Measurements from ENCODE around the gene BDKRB2.

- TF ChIP-seq REST (IDR thresholded peaks at IDR 0.05; ENCODE audit: insufficient read depth in 1 of 2, low read depth in 2 of 2, low read length in 2 of 2) (no peak), POLR2AphosphoS5 (IDR thresholded peaks at IDR 0.05; ENCODE audit: low read depth, low read length) (no peak), TAF1 (IDR thresholded peaks at IDR 0.05; ENCODE audit: borderline replicate concordance, insufficient read depth, low read length) (no peak), SIN3A (IDR thresholded peaks at IDR 0.05; ENCODE audit: borderline replicate concordance, insufficient read depth, low read length) (no peak), FOXP2 (optimal IDR thresholded peaks at IDR 0.05; ENCODE audit: borderline replicate concordance, extremely low read depth, extremely low read length, insufficient read depth) (no peak)
These were observed at the start of gene BDKRB2 for GRCh38 chr14:96204151-96205058.

Measured in PFSK-1 (cell line).